HG03558 (cell line): ENCODE data around the gene SPINK8.
"Not testable (repeated sequence)": the region's sequence is repeated elsewhere in the genome, so short reads cannot be mapped to it uniquely, and the experiment has no call there.

Source experiments
- ATAC-seq: cut with Tn5 transposase; IDR thresholded peaks from one replicate; pipeline ENCODE4 v1.9.1; 2021; ENCODE audit warnings: moderate number of reproducible peaks; ENCODE audit not compliant: unreplicated experiment; ENCODE audit errors: extremely low read depth

Gene SPINK8

GRCh38 chr3:48333346-48334245 is at the start of gene SPINK8:
TSS of gene SPINK8 (minus strand) at chr3:48333661. CDS start at chr3:48328341, 5,320 bp downstream.
- not testable (repeated sequence) for ATAC-seq

- ATAC-seq = no peak
These were observed 39.5 kb upstream of the SPINK8 start for GRCh38 chr3:48372862-48373435.

- ATAC-seq = no peak
These were observed 38.9 kb upstream of the SPINK8 start for GRCh38 chr3:48372377-48372770.

GRCh38 chr3:48371651-48372376 is 38.4 kb upstream of the SPINK8 start, which contains the start of gene FBXW12:
TSS of gene FBXW12 (plus strand) at chr3:48372219. CDS start at chr3:48372768, 549 bp downstream.
- no peak for ATAC-seq

GRCh38 chr3:48370333-48370713 is 36.9 kb upstream of the SPINK8 start:
- ATAC-seq = no peak

GRCh38 chr3:48369693-48370332 is 36.4 kb upstream of the SPINK8 start:
- ATAC-seq = no peak

GRCh38 chr3:48367201-48367600 is 33.7 kb upstream of the SPINK8 start:
- no peak for ATAC-seq

- no peak for ATAC-seq
These were observed 31.4 kb upstream of the SPINK8 start for GRCh38 chr3:48364840-48365239.

GRCh38 chr3:48361928-48362327 is 28.5 kb upstream of the SPINK8 start:
- ATAC-seq = no peak

- ATAC-seq = no peak
These were observed 23.0 kb upstream of the SPINK8 start for GRCh38 chr3:48356419-48356818.

GRCh38 chr3:48353987-48354386 is 20.5 kb upstream of the SPINK8 start:
- no peak for ATAC-seq

GRCh38 chr3:48352546-48352945 is 19.1 kb upstream of the SPINK8 start:
- ATAC-seq = no peak

- no peak for ATAC-seq
These were observed 14.0 kb upstream of the SPINK8 start for GRCh38 chr3:48347500-48347899.

GRCh38 chr3:48345946-48346572 is 12.6 kb upstream of the SPINK8 start:
- no peak for ATAC-seq

- ATAC-seq = no peak
These were observed 11.5 kb upstream of the SPINK8 start for GRCh38 chr3:48344867-48345507.

- ATAC-seq = no peak
These were observed 10.0 kb upstream of the SPINK8 start for GRCh38 chr3:48343432-48343831.

GRCh38 chr3:48338635-48339034 is 5.2 kb upstream of the SPINK8 start:
- ATAC-seq = no peak

GRCh38 chr3:48337536-48337935 is 4.1 kb upstream of the SPINK8 start:
- not testable (repeated sequence) for ATAC-seq

- not testable (repeated sequence) for ATAC-seq
These were observed 1.8 kb upstream of the SPINK8 start for GRCh38 chr3:48335286-48335685.

- ATAC-seq = no peak
These were observed 1.1 kb upstream of the SPINK8 start for GRCh38 chr3:48334605-48335004.
